Measurements from ENCODE around the gene ABCC4.

GRCh38 chr13:95155504-95155903, 145.7 kb downstream of the ABCC4 start:
- TF ChIP-seq CTCF (IDR thresholded peaks at IDR 0.05; ENCODE audit: low read depth, low read length, poor library complexity, severe bottlenecking): no peak
- no peak for TF ChIP-seq EZH2phosphoT487 (IDR thresholded peaks at IDR 0.05; ENCODE audit: borderline replicate concordance, low read length)
